GM21515 (cell line): Measurements from ENCODE around the gene MOSMO.

Experiments
- ATAC-seq: cut with Tn5 transposase; IDR thresholded peaks from one replicate; pipeline ENCODE4 v1.9.1; 2021; ENCODE audit not compliant: unreplicated experiment

MOSMO gene

GRCh38 chr16:22007509-22008214, at the start of gene MOSMO:
MOSMO (plus strand) TSS chr16:22008111; CDS start chr16:22008302, 191 bp downstream.
- ATAC-seq, result peak; percentile 68

GRCh38 chr16:21959050-21959449, 48.9 kb upstream of the MOSMO start:
- no peak for ATAC-seq

GRCh38 chr16:21962475-21962874, 45.4 kb upstream of the MOSMO start:
- no peak for ATAC-seq

GRCh38 chr16:21963887-21964286, 44.0 kb upstream of the MOSMO start:
- no peak for ATAC-seq

GRCh38 chr16:21964353-21964752, 43.6 kb upstream of the MOSMO start:
- no peak for ATAC-seq

GRCh38 chr16:21971856-21972255, 36.1 kb upstream of the MOSMO start:
- no peak for ATAC-seq

GRCh38 chr16:21973945-21974344, 34.0 kb upstream of the MOSMO start:
- no peak for ATAC-seq

GRCh38 chr16:21980032-21980431, 27.9 kb upstream of the MOSMO start:
- ATAC-seq, result no peak

- no peak for ATAC-seq
These were observed 25.8 kb upstream of the MOSMO start for GRCh38 chr16:21982108-21982507.

GRCh38 chr16:21984062-21984461, 23.8 kb upstream of the MOSMO start:
- ATAC-seq, result no peak

GRCh38 chr16:21985524-21985923, 22.4 kb upstream of the MOSMO start:
- ATAC-seq, result no peak

- ATAC-seq, result no peak
These were observed 21.1 kb upstream of the MOSMO start for GRCh38 chr16:21986692-21987246.

GRCh38 chr16:21987498-21987897, 20.4 kb upstream of the MOSMO start:
- ATAC-seq, result no peak

GRCh38 chr16:21989133-21989532, 18.8 kb upstream of the MOSMO start:
- no peak for ATAC-seq

- no peak for ATAC-seq
These were observed 18.2 kb upstream of the MOSMO start for GRCh38 chr16:21989751-21990150.

- no peak for ATAC-seq
These were observed 17.4 kb upstream of the MOSMO start for GRCh38 chr16:21990381-21990944.

- no peak for ATAC-seq
These were observed 16.3 kb upstream of the MOSMO start for GRCh38 chr16:21991621-21992020.

- no peak for ATAC-seq
These were observed 12.9 kb upstream of the MOSMO start for GRCh38 chr16:21994856-21995465.

GRCh38 chr16:21996923-21997696, 10.8 kb upstream of the MOSMO start:
- ATAC-seq, result no peak

GRCh38 chr16:21997697-21998480, 10.0 kb upstream of the MOSMO start:
- no peak for ATAC-seq

- no peak for ATAC-seq
These were observed 6.3 kb upstream of the MOSMO start for GRCh38 chr16:22001591-22001990.
